HepG2 (cell line): ENCODE measurements around the gene PKLR. TPM values are rescaled to one million over a fixed set of nuclear protein-coding genes. Genes with fewer than 3 reads are reported as not detected.

Source experiments
- DNMT1 ChIP-seq: sonication (generic); formaldehyde crosslinking; IDR thresholded peaks from 2 replicates; pipeline ENCODE4 v1.5.1; 2020; ENCODE audit warnings: mild to moderate bottlenecking, missing genetic modification reagents
- FOXC1 ChIP-seq: sonication (generic); formaldehyde crosslinking; IDR thresholded peaks from 2 replicates; pipeline ENCODE4 v1.8.0; 2022; ENCODE audit warnings: mild to moderate bottlenecking, missing genetic modification reagents, borderline replicate concordance
- LCORL ChIP-seq, 2 experiments: fragments of 450-650 bp in 1 of 2; sonication (generic) in 1 of 2; formaldehyde crosslinking in 1 of 2; IDR thresholded peaks; 2 replicates each; pipeline versions ENCODE4 v1.5.0 to v1.6.1; 2017 to 2020; ENCODE audit warnings: antibody characterized with exemption in 1 of 2, missing genetic modification reagents in 1 of 2
- MYNN ChIP-seq: sonication (generic); formaldehyde crosslinking; IDR thresholded peaks from 2 replicates; pipeline ENCODE4 v1.4.0; 2020; ENCODE audit warnings: mild to moderate bottlenecking, low read depth, missing genetic modification reagents
- SETDB1 ChIP-seq: sonication (generic); formaldehyde crosslinking; IDR thresholded peaks from 2 replicates; pipeline ENCODE4 v1.5.1; 2020; ENCODE audit warnings: missing genetic modification reagents, mild to moderate bottlenecking, borderline replicate concordance
- STAT5B ChIP-seq: sonication (generic); formaldehyde crosslinking; IDR thresholded peaks from 2 replicates; pipeline ENCODE4 v1.4.0; 2020; ENCODE audit warnings: missing genetic modification reagents
- TAF1 ChIP-seq: sonication (generic); formaldehyde crosslinking; IDR thresholded peaks from 2 replicates; pipeline ENCODE4 v1.4.0; 2020; ENCODE audit warnings: missing genetic modification reagents
- TEAD3 ChIP-seq: optimal IDR thresholded peaks from 2 replicates; pipeline ENCODE3; 2016; ENCODE audit warnings: borderline replicate concordance
- ZFP36 ChIP-seq: fragments of 150-350 bp; IDR thresholded peaks from 2 replicates; pipeline ENCODE4 v1.6.1; 2018; ENCODE audit warnings: borderline replicate concordance, low read length, low read depth; ENCODE audit not compliant: partially characterized antibody
- ZNF160 ChIP-seq: sonication (generic); formaldehyde crosslinking; IDR thresholded peaks from 2 replicates; pipeline ENCODE4 v1.8.0; 2022; ENCODE audit warnings: mild to moderate bottlenecking, inconsistent platforms, missing genetic modification reagents
- ZNF205 ChIP-seq: IDR thresholded peaks from 2 replicates; pipeline ENCODE4 v1.6.1; 2018; ENCODE audit warnings: missing biosample characterization, missing genetic modification reagents
- ZNF253 ChIP-seq: sonication (generic); formaldehyde crosslinking; IDR thresholded peaks from 2 replicates; pipeline ENCODE4 v1.8.0; 2022; ENCODE audit warnings: mild to moderate bottlenecking, missing genetic modification reagents, borderline replicate concordance
- ZNF431 ChIP-seq: sonication (generic); formaldehyde crosslinking; IDR thresholded peaks from 2 replicates; pipeline ENCODE4 v1.9.0; 2022; ENCODE audit warnings: missing genetic modification reagents, low read depth, mild to moderate bottlenecking, borderline replicate concordance
- ZNF432 ChIP-seq: sonication (generic); formaldehyde crosslinking; IDR thresholded peaks from 2 replicates; pipeline ENCODE4 v1.5.0; 2020; ENCODE audit warnings: missing genetic modification reagents, mild to moderate bottlenecking, borderline replicate concordance
- ZNF644 ChIP-seq: IDR thresholded peaks from 2 replicates; pipeline ENCODE4 v1.6.1; 2016; ENCODE audit warnings: low read depth
- ZNF891 ChIP-seq: sonication (generic); formaldehyde crosslinking; IDR thresholded peaks from 2 replicates; pipeline ENCODE4 v1.5.0; 2020; ENCODE audit warnings: mild to moderate bottlenecking, missing genetic modification reagents
- ZSCAN25 ChIP-seq: sonication (generic); formaldehyde crosslinking; IDR thresholded peaks from 2 replicates; pipeline ENCODE4 v1.8.0; 2022; ENCODE audit warnings: mild to moderate bottlenecking, missing genetic modification reagents
- polyA plus RNA-seq, 8 experiments: library from polyadenylated mRNA; depleted of rRNA in 3 of 8; stranded (reverse) in 7 of 8; unstranded in 1 of 8; fragments of >200 nt; fragmentation: Illumina TruSeq in 4 of 8; extraction: Trizol in 4 of 8; gene quantifications; 2 replicates each; pipeline versions ENCODE4 v1.2.1 to v1.2.3, GENCODE V29; 2011 to 2016; ENCODE audit warnings: low read depth in 4 of 8, missing spikeins in 1 of 8, mixed read lengths in 1 of 8; ENCODE audit not compliant: insufficient read depth in 1 of 8
- total RNA-seq, 5 experiments: library from RNA; depleted of rRNA; stranded (reverse); fragments of >200 nt; fragmentation: Illumina TruSeq; extraction: Trizol; gene quantifications; 2 replicates each; pipeline ENCODE4 v1.2.3, GENCODE V29; 2016; ENCODE audit warnings: low read depth in 1 of 5
- TF ChIP-seq, protein P1 (sequence below): IDR thresholded peaks from 2 replicates; pipeline ENCODE4 v1.6.1; 2016; ENCODE audit warnings: low read depth, control low read depth
- TF ChIP-seq, protein P2 (sequence below): sonication (generic); formaldehyde crosslinking; IDR thresholded peaks from 2 replicates; pipeline ENCODE4 v1.5.0; 2020; ENCODE audit warnings: mild to moderate bottlenecking, missing genetic modification reagents
- TF ChIP-seq, protein P3 (sequence below): sonication (generic); formaldehyde crosslinking; IDR thresholded peaks from 2 replicates; pipeline ENCODE4 v1.8.0; 2022; ENCODE audit warnings: mild to moderate bottlenecking, missing genetic modification reagents; ENCODE audit not compliant: insufficient replicate concordance
- TF ChIP-seq, protein P4 (sequence below): sonication (generic); formaldehyde crosslinking; IDR thresholded peaks from 2 replicates; pipeline ENCODE4 v1.8.0; 2022; ENCODE audit warnings: missing genetic modification reagents, mild to moderate bottlenecking, inconsistent platforms, borderline replicate concordance
- TF ChIP-seq, protein P5 (sequence below): sonication (generic); formaldehyde crosslinking; IDR thresholded peaks from 2 replicates; pipeline ENCODE4 v1.5.0; 2020; ENCODE audit warnings: mild to moderate bottlenecking, low read depth, missing genetic modification reagents, borderline replicate concordance

The PKLR gene
- total and polyA plus RNA-seq, 2 of the 13 experiments (the other 11 are each of a cell fraction or from before 2014, with no cell fraction given) = 10.3 to 29.3 TPM

DNA sequence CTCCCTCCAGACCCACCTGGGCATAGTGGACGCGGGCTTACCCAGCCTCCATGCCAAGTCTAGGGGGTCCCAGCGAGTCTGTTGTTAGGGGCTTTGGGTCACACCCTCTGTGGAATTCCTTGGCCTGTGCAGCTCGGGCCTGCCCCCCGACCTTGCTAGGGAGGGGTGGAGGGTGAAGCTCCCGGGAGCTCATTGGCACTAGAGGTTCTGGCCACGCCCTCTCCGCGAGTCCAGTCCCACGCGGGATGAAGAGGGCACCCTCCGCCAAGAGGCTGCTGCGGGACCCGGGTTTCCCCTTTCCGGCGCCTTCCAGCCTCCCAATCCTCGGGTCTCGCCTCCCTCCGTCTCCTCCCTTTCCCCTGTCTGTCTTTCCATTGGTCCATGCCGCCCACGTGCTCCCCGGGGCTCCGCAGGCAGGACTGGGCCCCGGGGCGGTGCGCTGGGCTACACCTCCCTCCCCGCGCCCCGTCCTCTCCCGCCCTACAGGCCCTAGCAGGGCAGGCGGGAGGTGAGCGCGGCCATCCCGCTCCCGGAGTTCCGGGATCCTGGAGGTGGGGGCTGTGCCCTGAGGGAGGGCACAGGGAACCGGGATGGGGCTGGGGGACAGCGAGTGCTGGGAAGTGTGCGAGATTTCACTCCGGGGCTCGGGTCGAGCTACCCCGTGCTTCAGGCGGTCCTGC, 22.9 kb upstream of the PKLR start (continued):
- TF ChIP-seq, protein P1, sequence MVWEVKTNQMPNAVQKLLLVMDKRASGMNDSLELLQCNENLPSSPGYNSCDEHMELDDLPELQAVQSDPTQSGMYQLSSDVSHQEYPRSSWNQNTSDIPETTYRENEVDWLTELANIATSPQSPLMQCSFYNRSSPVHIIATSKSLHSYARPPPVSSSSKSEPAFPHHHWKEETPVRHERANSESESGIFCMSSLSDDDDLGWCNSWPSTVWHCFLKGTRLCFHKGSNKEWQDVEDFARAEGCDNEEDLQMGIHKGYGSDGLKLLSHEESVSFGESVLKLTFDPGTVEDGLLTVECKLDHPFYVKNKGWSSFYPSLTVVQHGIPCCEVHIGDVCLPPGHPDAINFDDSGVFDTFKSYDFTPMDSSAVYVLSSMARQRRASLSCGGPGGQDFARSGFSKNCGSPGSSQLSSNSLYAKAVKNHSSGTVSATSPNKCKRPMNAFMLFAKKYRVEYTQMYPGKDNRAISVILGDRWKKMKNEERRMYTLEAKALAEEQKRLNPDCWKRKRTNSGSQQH (CRISPR knock-in tag) = peak; percentile 58; the same call in 1 of the 2 replicates
- TF ChIP-seq, protein P2, sequence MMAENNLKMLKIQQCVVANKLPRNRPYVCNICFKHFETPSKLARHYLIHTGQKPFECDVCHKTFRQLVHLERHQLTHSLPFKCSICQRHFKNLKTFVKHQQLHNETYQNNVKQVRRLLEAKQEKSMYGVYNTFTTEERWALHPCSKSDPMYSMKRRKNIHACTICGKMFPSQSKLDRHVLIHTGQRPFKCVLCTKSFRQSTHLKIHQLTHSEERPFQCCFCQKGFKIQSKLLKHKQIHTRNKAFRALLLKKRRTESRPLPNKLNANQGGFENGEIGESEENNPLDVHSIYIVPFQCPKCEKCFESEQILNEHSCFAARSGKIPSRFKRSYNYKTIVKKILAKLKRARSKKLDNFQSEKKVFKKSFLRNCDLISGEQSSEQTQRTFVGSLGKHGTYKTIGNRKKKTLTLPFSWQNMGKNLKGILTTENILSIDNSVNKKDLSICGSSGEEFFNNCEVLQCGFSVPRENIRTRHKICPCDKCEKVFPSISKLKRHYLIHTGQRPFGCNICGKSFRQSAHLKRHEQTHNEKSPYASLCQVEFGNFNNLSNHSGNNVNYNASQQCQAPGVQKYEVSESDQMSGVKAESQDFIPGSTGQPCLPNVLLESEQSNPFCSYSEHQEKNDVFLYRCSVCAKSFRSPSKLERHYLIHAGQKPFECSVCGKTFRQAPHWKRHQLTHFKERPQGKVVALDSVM (CRISPR knock-in tag) = peak; percentile 80
- TF ChIP-seq FOXC1 (CRISPR knock-in tag) (no peak; the same call in 1 of the 2 replicates), ZNF891 (CRISPR knock-in tag) (peak; percentile 75; the same call in 1 of the 2 replicates), ZFP36 (no peak), MYNN (CRISPR knock-in tag) (no peak), SETDB1 (no peak), TAF1 (CRISPR knock-in tag) (peak; percentile 62; the same call in 1 of the 2 replicates), ZNF432 (CRISPR knock-in tag) (no peak), STAT5B (CRISPR knock-in tag) (no peak), ZNF205 (CRISPR knock-in tag) (0 out of 2 replicates have a peak, but pooled peaks have one; percentile 9), ZNF160 (CRISPR knock-in tag) (peak; percentile 15; the same call in 1 of the 2 replicates), DNMT1 (CRISPR knock-in tag) (no peak), TEAD3 (no peak), ZNF253 (0 out of 2 replicates have a peak, but pooled peaks have one; percentile 19), ZNF644 (no peak), LCORL (IDR thresholded peaks at IDR 0.05) (no peak), LCORL (CRISPR knock-in tag; IDR thresholded peaks at IDR 0.05) (peak; percentile 36), ZSCAN25 (peak; percentile 82; the same call in 1 of the 2 replicates), ZNF431 (0 out of 2 replicates have a peak, but pooled peaks have one; percentile 22)
- TF ChIP-seq, protein P3, sequence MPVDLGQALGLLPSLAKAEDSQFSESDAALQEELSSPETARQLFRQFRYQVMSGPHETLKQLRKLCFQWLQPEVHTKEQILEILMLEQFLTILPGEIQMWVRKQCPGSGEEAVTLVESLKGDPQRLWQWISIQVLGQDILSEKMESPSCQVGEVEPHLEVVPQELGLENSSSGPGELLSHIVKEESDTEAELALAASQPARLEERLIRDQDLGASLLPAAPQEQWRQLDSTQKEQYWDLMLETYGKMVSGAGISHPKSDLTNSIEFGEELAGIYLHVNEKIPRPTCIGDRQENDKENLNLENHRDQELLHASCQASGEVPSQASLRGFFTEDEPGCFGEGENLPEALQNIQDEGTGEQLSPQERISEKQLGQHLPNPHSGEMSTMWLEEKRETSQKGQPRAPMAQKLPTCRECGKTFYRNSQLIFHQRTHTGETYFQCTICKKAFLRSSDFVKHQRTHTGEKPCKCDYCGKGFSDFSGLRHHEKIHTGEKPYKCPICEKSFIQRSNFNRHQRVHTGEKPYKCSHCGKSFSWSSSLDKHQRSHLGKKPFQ (CRISPR knock-in tag) = peak; percentile 37
- TF ChIP-seq, protein P4, sequence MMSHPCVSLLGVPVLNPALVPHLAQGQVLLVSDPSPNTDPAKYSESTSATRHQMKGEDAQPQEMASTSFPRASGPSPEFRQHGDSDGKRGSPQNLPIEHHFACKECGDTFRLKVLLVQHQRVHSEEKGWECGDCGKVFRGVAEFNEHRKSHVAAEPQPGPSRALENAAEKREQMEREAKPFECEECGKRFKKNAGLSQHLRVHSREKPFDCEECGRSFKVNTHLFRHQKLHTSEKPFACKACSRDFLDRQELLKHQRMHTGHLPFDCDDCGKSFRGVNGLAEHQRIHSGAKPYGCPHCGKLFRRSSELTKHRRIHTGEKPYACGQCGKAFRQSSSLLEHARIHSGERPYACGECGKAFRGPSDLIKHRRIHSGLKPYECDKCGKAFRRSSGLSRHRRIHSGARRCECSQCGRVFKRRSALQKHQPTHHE (CRISPR knock-in tag) = no peak; the same call in 1 of the 2 replicates
- TF ChIP-seq, protein P5, sequence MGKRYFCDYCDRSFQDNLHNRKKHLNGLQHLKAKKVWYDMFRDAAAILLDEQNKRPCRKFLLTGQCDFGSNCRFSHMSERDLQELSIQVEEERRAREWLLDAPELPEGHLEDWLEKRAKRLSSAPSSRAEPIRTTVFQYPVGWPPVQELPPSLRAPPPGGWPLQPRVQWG = no peak
